ENCODE measurements around the gene WNT3A.

DNA sequence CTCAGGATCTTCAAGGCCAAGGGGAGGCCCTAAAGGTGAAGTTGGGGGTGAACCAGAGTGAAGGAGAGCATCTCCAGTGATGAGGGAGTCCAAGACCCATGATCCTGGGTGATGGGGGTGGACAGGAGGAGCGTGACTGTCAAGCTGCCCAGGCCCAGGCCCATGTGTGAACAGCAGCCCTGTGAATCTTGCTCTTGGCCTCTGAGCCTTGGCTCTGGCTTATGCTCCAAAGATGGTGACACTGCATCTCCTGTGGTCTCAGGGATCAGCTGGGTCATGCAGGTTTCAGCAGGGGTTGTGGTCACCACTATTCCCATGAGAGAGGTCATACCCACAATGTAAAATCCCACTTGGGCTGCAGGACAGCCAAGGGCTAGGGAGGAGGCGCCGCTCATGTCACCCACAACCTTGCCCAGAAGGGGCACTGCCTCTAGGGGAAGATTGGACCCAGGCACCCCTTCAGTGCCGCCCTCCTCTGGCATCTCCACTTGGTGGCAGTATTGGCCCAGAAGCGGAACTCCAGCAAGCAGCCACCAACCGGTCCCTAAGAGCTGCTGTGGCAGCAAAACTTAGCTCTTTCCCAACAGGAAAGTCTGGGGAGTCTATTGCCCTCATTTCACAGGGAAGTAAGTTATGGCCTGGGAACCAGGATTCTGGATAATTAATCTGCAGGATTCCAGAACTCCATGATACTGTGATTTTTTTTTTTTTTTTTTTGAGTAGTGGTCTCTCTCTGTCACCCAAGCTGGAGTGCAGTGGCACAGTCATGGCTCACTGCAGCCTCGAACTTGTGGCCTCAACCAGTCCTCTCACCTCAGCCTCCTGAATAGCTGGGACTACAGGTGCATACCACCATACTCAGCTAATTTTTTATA lies 7.5 kb upstream of the WNT3A start:
- TF ChIP-seq CTCF (IDR thresholded peaks at IDR 0.05; ENCODE audit: low read depth, low read length) (peak; percentile 89), MYC (IDR thresholded peaks at IDR 0.05; ENCODE audit: low read depth, low read length) (peak; percentile 24; the same call in 1 of the 2 replicates), POLR2A (IDR thresholded peaks at IDR 0.05; ENCODE audit: extremely low read depth, insufficient read length) (no peak), MAX (IDR thresholded peaks at IDR 0.05; ENCODE audit: low read depth, low read length) (no peak)

Measured in NB4 (cell line).